ENCODE measurements around the gene RNF217.

Gene RNF217

DNA sequence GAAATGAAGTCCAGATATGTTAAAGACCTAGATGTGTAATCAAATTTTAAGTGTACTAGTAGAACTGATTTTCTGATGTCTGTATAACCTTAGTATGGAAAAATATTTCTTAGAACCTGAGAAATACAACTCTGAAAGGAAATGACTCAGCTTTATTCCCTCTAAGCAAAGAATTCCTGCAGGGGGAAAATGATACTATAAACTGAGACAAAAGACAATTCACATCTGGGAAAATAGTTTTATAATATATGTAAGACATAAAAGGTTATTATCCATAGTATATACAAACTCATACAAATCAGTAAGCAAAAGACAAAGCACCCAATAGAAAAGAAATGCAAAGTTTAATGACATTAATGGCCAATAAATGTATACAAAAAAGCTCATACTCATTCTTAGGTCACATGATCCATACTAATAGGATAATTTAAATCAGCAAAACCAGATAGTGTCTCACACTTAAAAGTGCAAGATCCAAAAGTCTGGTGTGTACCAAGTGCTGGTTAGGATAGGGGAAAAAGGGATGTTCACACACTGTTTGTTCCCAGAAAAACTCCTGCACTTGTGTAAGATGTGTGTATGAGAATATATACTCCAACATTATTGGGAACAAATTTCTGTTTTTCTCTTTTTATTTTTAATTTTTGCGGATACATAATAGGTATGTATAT lies 22.6 kb downstream of the RNF217 start:
- Histone ChIP-seq H3K27me3 (ENCODE audit: insufficient read depth, low read length) (no peaks in the 10 kb centered on the region), H3K4ac (ENCODE audit: low read depth, low read length) (no peak overlapping the region), H3K27ac (ENCODE audit: low read depth, low read length) (no peak overlapping the region), H3K23ac (ENCODE audit: low read length) (no peak overlapping the region), H3K79me2 (ENCODE audit: control insufficient read depth, insufficient read depth, low read length, poor library complexity) (peaks cover 4% of the 10 kb centered on the region), H4K12ac (ENCODE audit: low read depth, low read length) (no peak overlapping the region), H2BK12ac (ENCODE audit: low read length) (no peak overlapping the region), H3K9me3 (ENCODE audit: insufficient read depth, low read depth, low read length) (no peaks in the 10 kb centered on the region), H3K9ac (ENCODE audit: low read length) (no peak overlapping the region), H3K36me3 (ENCODE audit: control insufficient read depth in 1 of 2, insufficient read depth in 2 of 2, low read length in 2 of 2) (peaks cover 2% of the 10 kb centered on the region in 2 experiments), H2BK5ac (ENCODE audit: low read depth, low read length, poor library complexity) (no peak overlapping the region), H3K79me1 (ENCODE audit: low read length) (peaks cover 4% of the 10 kb centered on the region), H3K4me2 (ENCODE audit: low read length) (no peak overlapping the region), H3K18ac (ENCODE audit: low read length) (no peak overlapping the region), H4K91ac (ENCODE audit: low read depth, low read length) (no peak overlapping the region), H3K4me3 (ENCODE audit: low read depth, low read length) (no peak overlapping the region), H3K14ac (ENCODE audit: low read length) (no peak overlapping the region), H2BK120ac (ENCODE audit: insufficient read depth, low read length, poor library complexity) (no peak overlapping the region), H3K4me1 (ENCODE audit: control insufficient read depth in 1 of 2, insufficient read depth in 2 of 2, low read length in 2 of 2) (peaks cover 3 to 6% of the 10 kb centered on the region in 2 experiments), H2AK5ac (ENCODE audit: low read length) (no peak overlapping the region), H2AFZ (ENCODE audit: insufficient read depth, low read length, poor library complexity) (no peak overlapping the region), H4K8ac (ENCODE audit: low read depth, low read length) (no peak overlapping the region)
- WGBS (ENCODE audit: extremely low coverage, insufficient coverage, insufficient read length): no CpG with 5 or more reads among the region's 1 CpG
- no peak for DNase-seq

- H3K4me1 ChIP-seq (ENCODE audit: control insufficient read depth in 1 of 2, insufficient read depth in 2 of 2, low read length in 2 of 2): peaks cover 3 to 5% of the 10 kb centered on the region in 2 experiments
- H2AFZ ChIP-seq (ENCODE audit: insufficient read depth, low read length, poor library complexity): no peak overlapping the region
- H2AK5ac ChIP-seq (ENCODE audit: low read length): no peak overlapping the region
- H3K27me3 ChIP-seq (ENCODE audit: insufficient read depth, low read length): no peaks in the 10 kb centered on the region
- H3K4me2 ChIP-seq (ENCODE audit: low read length): no peak overlapping the region
- H4K12ac ChIP-seq (ENCODE audit: low read depth, low read length): no peak overlapping the region
- no peak overlapping the region for H3K4ac ChIP-seq (ENCODE audit: low read depth, low read length)
- H3K4me3 ChIP-seq (ENCODE audit: low read depth, low read length): no peak overlapping the region
- H3K23ac ChIP-seq (ENCODE audit: low read length): no peak overlapping the region
- H3K18ac ChIP-seq (ENCODE audit: low read length): no peak overlapping the region
- no peak overlapping the region for H2BK12ac ChIP-seq (ENCODE audit: low read length)
- H3K9ac ChIP-seq (ENCODE audit: low read length): no peak overlapping the region
- no peak overlapping the region for H4K8ac ChIP-seq (ENCODE audit: low read depth, low read length)
- no peak overlapping the region for H2BK120ac ChIP-seq (ENCODE audit: insufficient read depth, low read length, poor library complexity)
- H3K14ac ChIP-seq (ENCODE audit: low read length): no peak overlapping the region
- no peaks in the 10 kb centered on the region for H3K9me3 ChIP-seq (ENCODE audit: insufficient read depth, low read depth, low read length)
- no peak overlapping the region for H2BK5ac ChIP-seq (ENCODE audit: low read depth, low read length, poor library complexity)
- H3K79me1 ChIP-seq (ENCODE audit: low read length): peaks cover 4% of the 10 kb centered on the region
- DNase-seq: no peak
- H3K36me3 ChIP-seq (ENCODE audit: control insufficient read depth in 1 of 2, insufficient read depth in 2 of 2, low read length in 2 of 2): peaks cover 2% of the 10 kb centered on the region in 2 experiments
- H3K27ac ChIP-seq (ENCODE audit: low read depth, low read length): no peak overlapping the region
- H4K91ac ChIP-seq (ENCODE audit: low read depth, low read length): no peak overlapping the region
- H3K79me2 ChIP-seq (ENCODE audit: control insufficient read depth, insufficient read depth, low read length, poor library complexity): peaks cover 4% of the 10 kb centered on the region
Measured at GRCh38 chr6:124986164-124986563, 23.9 kb downstream of the RNF217 start.

DNA sequence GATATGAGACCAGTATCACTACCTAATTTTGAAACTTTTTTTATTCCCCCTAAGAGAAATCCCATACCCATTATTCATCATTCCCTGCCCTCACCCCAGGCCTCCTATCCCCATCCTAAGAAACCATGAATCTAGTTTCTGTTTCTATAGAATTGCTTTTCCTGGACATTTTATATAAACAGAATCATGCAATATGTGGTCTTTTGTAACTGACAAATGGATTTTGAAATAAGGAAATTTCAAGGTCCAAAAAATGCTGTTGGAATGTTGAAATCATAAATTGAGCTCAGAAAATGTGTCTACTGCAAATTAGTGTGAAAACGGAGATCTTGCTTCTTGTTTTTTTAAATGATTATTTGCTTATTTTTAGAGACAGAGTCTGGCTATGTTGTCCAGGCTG lies 25.1 kb downstream of the RNF217 start:
- Histone ChIP-seq H2BK12ac (ENCODE audit: low read length) (no peak overlapping the region), H3K4ac (ENCODE audit: low read depth, low read length) (no peak overlapping the region), H3K27me3 (ENCODE audit: insufficient read depth, low read length) (no peaks in the 10 kb centered on the region), H3K79me2 (ENCODE audit: control insufficient read depth, insufficient read depth, low read length, poor library complexity) (peaks cover 2% of the 10 kb centered on the region), H3K36me3 (ENCODE audit: control insufficient read depth in 1 of 2, insufficient read depth in 2 of 2, low read length in 2 of 2) (peaks cover 2% of the 10 kb centered on the region in 2 experiments), H3K14ac (ENCODE audit: low read length) (no peak overlapping the region), H3K23ac (ENCODE audit: low read length) (no peak overlapping the region), H2AK5ac (ENCODE audit: low read length) (no peak overlapping the region), H3K4me1 (ENCODE audit: control insufficient read depth in 1 of 2, insufficient read depth in 2 of 2, low read length in 2 of 2) (peaks cover 0 to 3% of the 10 kb centered on the region in 2 experiments), H4K8ac (ENCODE audit: low read depth, low read length) (no peak overlapping the region), H3K9me3 (ENCODE audit: insufficient read depth, low read depth, low read length) (no peaks in the 10 kb centered on the region), H4K91ac (ENCODE audit: low read depth, low read length) (no peak overlapping the region), H4K12ac (ENCODE audit: low read depth, low read length) (no peak overlapping the region), H2BK5ac (ENCODE audit: low read depth, low read length, poor library complexity) (no peak overlapping the region), H3K4me3 (ENCODE audit: low read depth, low read length) (no peak overlapping the region), H2AFZ (ENCODE audit: insufficient read depth, low read length, poor library complexity) (no peak overlapping the region), H3K4me2 (ENCODE audit: low read length) (no peak overlapping the region), H3K79me1 (ENCODE audit: low read length) (peaks cover 4% of the 10 kb centered on the region), H3K18ac (ENCODE audit: low read length) (no peak overlapping the region), H3K9ac (ENCODE audit: low read length) (no peak overlapping the region), H3K27ac (ENCODE audit: low read depth, low read length) (no peak overlapping the region), H2BK120ac (ENCODE audit: insufficient read depth, low read length, poor library complexity) (no peak overlapping the region)
- WGBS (ENCODE audit: extremely low coverage, insufficient coverage, insufficient read length): no CpG with 5 or more reads among the region's 1 CpG
- DNase-seq: no peak

- H4K12ac ChIP-seq (ENCODE audit: low read depth, low read length): no peak overlapping the region
- no peaks in the 10 kb centered on the region for H3K9me3 ChIP-seq (ENCODE audit: insufficient read depth, low read depth, low read length)
- H3K27ac ChIP-seq (ENCODE audit: low read depth, low read length): no peak overlapping the region
- H2BK120ac ChIP-seq (ENCODE audit: insufficient read depth, low read length, poor library complexity): no peak overlapping the region
- peaks cover 0 to 3% of the 10 kb centered on the region in 2 experiments for H3K4me1 ChIP-seq (ENCODE audit: control insufficient read depth in 1 of 2, insufficient read depth in 2 of 2, low read length in 2 of 2)
- no CpG with 5 or more reads among the region's 9 CpGs for WGBS (ENCODE audit: extremely low coverage, insufficient coverage, insufficient read length)
- H3K4me3 ChIP-seq (ENCODE audit: low read depth, low read length): no peak overlapping the region
- no peak overlapping the region for H4K91ac ChIP-seq (ENCODE audit: low read depth, low read length)
- H3K27me3 ChIP-seq (ENCODE audit: insufficient read depth, low read length): no peaks in the 10 kb centered on the region
- H3K4me2 ChIP-seq (ENCODE audit: low read length): no peak overlapping the region
- H2BK12ac ChIP-seq (ENCODE audit: low read length): no peak overlapping the region
- H2AK5ac ChIP-seq (ENCODE audit: low read length): no peak overlapping the region
- no peak overlapping the region for H2AFZ ChIP-seq (ENCODE audit: insufficient read depth, low read length, poor library complexity)
- no peak overlapping the region for H2BK5ac ChIP-seq (ENCODE audit: low read depth, low read length, poor library complexity)
- no peak overlapping the region for H3K14ac ChIP-seq (ENCODE audit: low read length)
- peaks cover 4% of the 10 kb centered on the region for H3K79me1 ChIP-seq (ENCODE audit: low read length)
- peaks cover 2% of the 10 kb centered on the region for H3K79me2 ChIP-seq (ENCODE audit: control insufficient read depth, insufficient read depth, low read length, poor library complexity)
- H3K36me3 ChIP-seq (ENCODE audit: control insufficient read depth in 1 of 2, insufficient read depth in 2 of 2, low read length in 2 of 2): peaks cover 2% of the 10 kb centered on the region in 2 experiments
- no peak overlapping the region for H3K23ac ChIP-seq (ENCODE audit: low read length)
- no peak for DNase-seq
- H4K8ac ChIP-seq (ENCODE audit: low read depth, low read length): no peak overlapping the region
- H3K4ac ChIP-seq (ENCODE audit: low read depth, low read length): peak overlapping the region; percentile 84
- no peak overlapping the region for H3K18ac ChIP-seq (ENCODE audit: low read length)
- H3K9ac ChIP-seq (ENCODE audit: low read length): no peak overlapping the region
Measured at GRCh38 chr6:124987999-124988591, 25.9 kb downstream of the RNF217 start.
